Spleen (tissue), 7 donors: ENCODE data around the gene MYO1F.

ENCODE experiments used
- CTCF ChIP-seq, 11 experiments: fragments of 200-600 bp in 7 of 11; fragments of 450-650 bp in 4 of 11; sonication (generic) in 4 of 11; IDR thresholded peaks in 8 of 11; conservative IDR thresholded peaks in 3 of 11; 1 replicate in 7 of 11; 2 replicates in 4 of 11; pipeline versions ENCODE4 v1.4.0 to v1.8.0; 2016 to 2021; ENCODE audit warnings: antibody characterized with exemption in 11 of 11, inconsistent platforms in 4 of 11, mild to moderate bottlenecking in 1 of 11
- POLR2A ChIP-seq, 3 donors: fragments of 450-650 bp; IDR thresholded peaks; one replicate each; pipeline ENCODE4 v1.5.1; 2017; ENCODE audit warnings: antibody characterized with exemption in 3 of 3, mild to moderate bottlenecking in 1 of 3
- POLR2AphosphoS5 ChIP-seq, 3 donors: sonication (generic); formaldehyde crosslinking; IDR thresholded peaks; one replicate each; pipeline ENCODE4 v1.5.1; 2017; ENCODE audit warnings: antibody characterized with exemption in 3 of 3
- donor health status: DM: no; HTN: no; CAD: no; lungs with moderate emphysema.
- donor health status: DM: no; HTN: no; CAD: no.
- donor health status: DM: no; HTN: no; CAD: no.

GRCh38 chr19:8529369-8530006 is 47.8 kb downstream of the MYO1F start:
- no peak for TF ChIP-seq POLR2AphosphoS5 (IDR thresholded peaks at IDR 0.05)
- TF ChIP-seq CTCF (IDR thresholded peaks at IDR 0.05 in 8 of 11, conservative IDR thresholded peaks at IDR 0.05 in 3 of 11) = no peak
- no peak for TF ChIP-seq POLR2A (IDR thresholded peaks at IDR 0.05)
